KMS-11 (cell line): ENCODE data around the gene SEL1L3.

Source experiments
- H2AFZ ChIP-seq: fragments of 200-600 bp; sonication (generic); 2 replicates; pipeline ENCODE4 v1.6.1; 2016; ENCODE audit warnings: antibody characterized with exemption, mixed run types, low read depth
- H3K27ac ChIP-seq: fragments of 200-600 bp; sonication (generic); 2 replicates; pipeline ENCODE4 v1.6.1; 2016; ENCODE audit warnings: mild to moderate bottlenecking, mixed run types
- H3K27me3 ChIP-seq: fragments of 200-600 bp; sonication (generic); 2 replicates; pipeline ENCODE4 v1.6.1; 2017; ENCODE audit warnings: mild to moderate bottlenecking, low read depth, mixed run types, moderate library complexity; ENCODE audit not compliant: insufficient read depth
- H3K36me3 ChIP-seq: fragments of 200-600 bp; sonication (generic); 2 replicates; pipeline ENCODE4 v1.6.1; 2017; ENCODE audit warnings: mild to moderate bottlenecking, mixed run types; ENCODE audit not compliant: insufficient read depth
- H3K4me1 ChIP-seq: fragments of 200-600 bp; sonication (generic); 2 replicates; pipeline ENCODE4 v1.6.1; 2016; ENCODE audit warnings: mild to moderate bottlenecking, low read depth, mixed run types; ENCODE audit not compliant: poor library complexity, severe bottlenecking
- H3K4me2 ChIP-seq: fragments of 200-600 bp; sonication (generic); 2 replicates; pipeline ENCODE4 v1.7.0; 2016; ENCODE audit warnings: mild to moderate bottlenecking, mixed run types
- H3K4me3 ChIP-seq: fragments of 200-600 bp; sonication (generic); IDR thresholded peaks from 2 replicates; pipeline ENCODE4 v1.6.1; 2017; ENCODE audit warnings: low read depth, low read length, mixed read lengths; ENCODE audit not compliant: insufficient read depth
- H3K79me2 ChIP-seq: fragments of 200-600 bp; sonication (generic); 2 replicates; pipeline ENCODE4 v1.6.1; 2016; ENCODE audit warnings: low read depth, mixed run types; ENCODE audit not compliant: insufficient read depth
- H3K9ac ChIP-seq: fragments of 200-600 bp; sonication (generic); 2 replicates; pipeline ENCODE4 v1.6.1; 2016; ENCODE audit warnings: mild to moderate bottlenecking, mixed run types
- H4K20me1 ChIP-seq: fragments of 200-600 bp; sonication (generic); 2 replicates; pipeline ENCODE4 v1.6.1; 2016; ENCODE audit warnings: mild to moderate bottlenecking, mixed run types; ENCODE audit not compliant: insufficient read depth
- CTCF ChIP-seq: fragments of 200-600 bp; sonication (generic); conservative IDR thresholded peaks from 2 replicates; pipeline ENCODE4 v1.6.1; 2017; ENCODE audit warnings: low read depth, mild to moderate bottlenecking, antibody characterized with exemption, low read length, moderate library complexity, mixed read lengths

Gene SEL1L3

GRCh38 chr4:25792876-25793275, 69.9 kb downstream of the SEL1L3 start:
- no peaks in the 10 kb centered on the region for H3K4me1 ChIP-seq
- no peak for TF ChIP-seq CTCF
- no peaks in the 10 kb centered on the region for H3K27me3 ChIP-seq
- H3K9ac ChIP-seq = no peak overlapping the region
- H3K4me3 ChIP-seq = no peak overlapping the region
- no peak overlapping the region for H3K4me2 ChIP-seq
- H3K79me2 ChIP-seq = no peaks in the 10 kb centered on the region
- no peak overlapping the region for H3K27ac ChIP-seq
- H4K20me1 ChIP-seq = no peaks in the 10 kb centered on the region
- H3K36me3 ChIP-seq = no peaks in the 10 kb centered on the region
- H2AFZ ChIP-seq = no peak overlapping the region

- TF ChIP-seq CTCF = peak; percentile 26; the same call in 1 of the 2 replicates
- Histone ChIP-seq H3K27me3 (no peaks in the 10 kb centered on the region), H4K20me1 (no peaks in the 10 kb centered on the region), H3K4me1 (no peaks in the 10 kb centered on the region), H3K36me3 (no peaks in the 10 kb centered on the region), H3K4me2 (no peak overlapping the region), H3K27ac (no peak overlapping the region), H3K79me2 (no peaks in the 10 kb centered on the region), H2AFZ (no peak overlapping the region), H3K4me3 (no peak overlapping the region), H3K9ac (no peak overlapping the region)
Measured at GRCh38 chr4:25792200-25792791, 70.5 kb downstream of the SEL1L3 start.

- no peaks in the 10 kb centered on the region for H3K36me3 ChIP-seq
- no peak for TF ChIP-seq CTCF
- no peaks in the 10 kb centered on the region for H3K4me1 ChIP-seq
- no peak overlapping the region for H3K4me2 ChIP-seq
- H3K27ac ChIP-seq = no peak overlapping the region
- no peak overlapping the region for H3K4me3 ChIP-seq
- H3K9ac ChIP-seq = no peak overlapping the region
- H2AFZ ChIP-seq = no peak overlapping the region
- H3K27me3 ChIP-seq = no peaks in the 10 kb centered on the region
- no peaks in the 10 kb centered on the region for H4K20me1 ChIP-seq
- no peaks in the 10 kb centered on the region for H3K79me2 ChIP-seq
Measured at GRCh38 chr4:25790024-25790423, 72.8 kb downstream of the SEL1L3 start.

- no peak overlapping the region for H3K9ac ChIP-seq
- no peak for TF ChIP-seq CTCF
Measured at GRCh38 chr4:25788703-25789238, 74.0 kb downstream of the SEL1L3 start.

More at GRCh38 chr4:25788703-25789238, 74.0 kb downstream of the SEL1L3 start:
- Histone ChIP-seq H3K27me3 (no peaks in the 10 kb centered on the region), H4K20me1 (no peaks in the 10 kb centered on the region), H3K79me2 (no peaks in the 10 kb centered on the region), H3K4me1 (no peaks in the 10 kb centered on the region), H2AFZ (no peak overlapping the region), H3K4me2 (no peak overlapping the region), H3K36me3 (no peaks in the 10 kb centered on the region), H3K27ac (no peak overlapping the region), H3K4me3 (no peak overlapping the region)
